AG04450 (cell line): Measurements from ENCODE around the gene ALDH7A1. TPM values are rescaled to one million over a fixed set of nuclear protein-coding genes. Genes with fewer than 3 reads are reported as not detected.
"Not testable (repeated sequence)": the region's sequence is repeated elsewhere in the genome, so short reads cannot be mapped to it uniquely, and the experiment has no call there.

ENCODE experiments used
- CTCF ChIA-PET: fragments of 300-600, 350-600 bp; formaldehyde crosslinking; extraction: SDS; loops from one replicate; lab custom pipeline; 2022; ENCODE audit warnings: antibody characterized with exemption, inconsistent platforms; lab: Charles Lee
- POLR2A ChIA-PET: fragments of 350-600 bp; formaldehyde crosslinking; extraction: SDS; loops from one replicate; lab custom pipeline; 2021; ENCODE audit warnings: antibody characterized with exemption, inconsistent platforms; lab: Yijun Ruan, JAX
- DNase-seq: peaks from one replicate; pipeline ENCODE4 v3.0.0-alpha.2; 2011; ENCODE audit warnings: low read depth, low spot score
- H3K27ac ChIP-seq: one replicate; pipeline ENCODE4 v1.5.1; 2012; ENCODE audit warnings: low read depth, low read length, control low read depth
- H3K27me3 ChIP-seq: one replicate; pipeline ENCODE4 v1.6.0; 2012; ENCODE audit warnings: low read length; ENCODE audit not compliant: control insufficient read depth, insufficient read depth
- H3K4me3 ChIP-seq: 2 replicates; pipeline ENCODE4 v1.5.1; 2011; ENCODE audit warnings: mild to moderate bottlenecking, low read depth, low read length, control low read depth
- H3K9me3 ChIP-seq: 2 replicates; pipeline ENCODE4 v1.5.1; 2012; ENCODE audit warnings: low read length; ENCODE audit not compliant: control insufficient read depth, insufficient read depth
- polyA plus RNA-seq: library from polyadenylated mRNA; depleted of rRNA; stranded (reverse); fragments of >200 nt; gene quantifications from 2 replicates; pipeline ENCODE4 v1.2.3, GENCODE V29; 2011
- TF ChIP-seq, protein P1 (sequence below): IDR thresholded peaks from 2 replicates; pipeline ENCODE4 v1.5.1; 2011; ENCODE audit warnings: low read depth, low read length, control low read depth, inconsistent platforms

The ALDH7A1 gene
- polyA plus RNA-seq, 1 experiment = 97.2 TPM

DNA sequence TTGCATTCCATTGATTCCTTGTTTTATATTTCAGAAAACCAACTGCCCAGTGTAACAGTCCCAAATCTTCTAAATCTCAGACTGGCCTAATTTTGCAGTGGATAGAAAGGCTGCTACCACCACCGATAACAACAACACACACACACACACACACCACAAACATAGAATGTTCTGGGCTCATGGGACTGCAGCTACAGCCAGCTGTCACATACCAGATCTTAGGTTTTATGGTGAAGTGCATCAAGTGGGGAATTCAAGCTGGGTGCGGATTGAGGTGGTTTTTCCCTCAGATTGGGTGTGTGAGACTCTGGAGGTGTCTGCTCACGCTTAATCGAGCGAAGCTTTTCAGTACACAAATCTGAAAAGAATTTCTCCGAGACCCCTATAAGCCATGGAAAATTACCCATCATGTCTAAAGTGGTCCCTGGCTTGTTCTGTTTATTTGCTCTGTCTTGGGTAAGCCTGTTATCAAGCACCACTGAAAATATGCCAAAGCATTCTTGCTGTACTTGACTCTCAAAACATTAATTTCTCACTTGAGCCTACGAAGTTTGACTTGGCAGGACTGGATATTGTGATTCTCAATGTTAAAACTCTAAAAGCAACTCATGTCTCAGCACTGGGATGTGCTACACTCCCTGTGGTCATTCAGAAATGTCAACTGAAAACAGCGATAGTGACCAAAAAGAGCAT lies 71.1 kb downstream of the ALDH7A1 start:
- TF ChIP-seq, protein P1, sequence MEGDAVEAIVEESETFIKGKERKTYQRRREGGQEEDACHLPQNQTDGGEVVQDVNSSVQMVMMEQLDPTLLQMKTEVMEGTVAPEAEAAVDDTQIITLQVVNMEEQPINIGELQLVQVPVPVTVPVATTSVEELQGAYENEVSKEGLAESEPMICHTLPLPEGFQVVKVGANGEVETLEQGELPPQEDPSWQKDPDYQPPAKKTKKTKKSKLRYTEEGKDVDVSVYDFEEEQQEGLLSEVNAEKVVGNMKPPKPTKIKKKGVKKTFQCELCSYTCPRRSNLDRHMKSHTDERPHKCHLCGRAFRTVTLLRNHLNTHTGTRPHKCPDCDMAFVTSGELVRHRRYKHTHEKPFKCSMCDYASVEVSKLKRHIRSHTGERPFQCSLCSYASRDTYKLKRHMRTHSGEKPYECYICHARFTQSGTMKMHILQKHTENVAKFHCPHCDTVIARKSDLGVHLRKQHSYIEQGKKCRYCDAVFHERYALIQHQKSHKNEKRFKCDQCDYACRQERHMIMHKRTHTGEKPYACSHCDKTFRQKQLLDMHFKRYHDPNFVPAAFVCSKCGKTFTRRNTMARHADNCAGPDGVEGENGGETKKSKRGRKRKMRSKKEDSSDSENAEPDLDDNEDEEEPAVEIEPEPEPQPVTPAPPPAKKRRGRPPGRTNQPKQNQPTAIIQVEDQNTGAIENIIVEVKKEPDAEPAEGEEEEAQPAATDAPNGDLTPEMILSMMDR = no peak
- ChIA-PET CTCF (no interaction called here), POLR2A (no interaction called here)

DNA sequence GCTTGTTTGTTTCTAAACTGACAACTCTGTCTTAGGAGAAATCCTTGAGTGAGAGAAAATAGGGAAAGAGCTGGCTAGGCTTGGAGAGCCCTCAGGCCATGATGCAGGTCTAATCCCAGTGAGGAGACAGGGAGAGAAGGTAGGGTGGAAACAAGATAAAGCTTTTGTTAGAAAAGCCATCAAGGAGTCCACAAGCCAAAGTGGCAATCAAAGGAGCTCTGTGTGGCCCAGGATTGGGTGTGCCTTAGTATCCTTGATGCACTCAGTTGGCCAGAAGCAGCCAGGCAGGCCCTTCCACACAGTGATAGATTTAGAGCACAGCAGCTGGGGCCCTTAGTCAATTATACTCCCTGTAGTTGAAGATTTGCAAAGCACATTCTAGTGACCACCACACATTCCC lies 73.9 kb downstream of the ALDH7A1 start:
- TF ChIP-seq, protein P1 = no peak
- H3K9me3 ChIP-seq = no peaks in the 10 kb centered on the region
- POLR2A ChIA-PET = no interaction called here
- no peak for DNase-seq
- H3K27me3 ChIP-seq = no peaks in the 10 kb centered on the region
- H3K4me3 ChIP-seq = no peak overlapping the region
- H3K27ac ChIP-seq = no peak overlapping the region
- CTCF ChIA-PET = interaction anchor here (1.3 to 1.6 kb wide), 5 partner anchors 11 to 182 kb away, joined by 3 to 7 read pairs (median 5); no protein-coding TSS in a partner anchor

More for the DNA sequence above, 71.1 kb downstream of the ALDH7A1 start:
- DNase-seq = no peak
- no peak overlapping the region for H3K4me3 ChIP-seq
- no peaks in the 10 kb centered on the region for H3K27me3 ChIP-seq
- no peak overlapping the region for H3K27ac ChIP-seq
- no peaks in the 10 kb centered on the region for H3K9me3 ChIP-seq

DNA sequence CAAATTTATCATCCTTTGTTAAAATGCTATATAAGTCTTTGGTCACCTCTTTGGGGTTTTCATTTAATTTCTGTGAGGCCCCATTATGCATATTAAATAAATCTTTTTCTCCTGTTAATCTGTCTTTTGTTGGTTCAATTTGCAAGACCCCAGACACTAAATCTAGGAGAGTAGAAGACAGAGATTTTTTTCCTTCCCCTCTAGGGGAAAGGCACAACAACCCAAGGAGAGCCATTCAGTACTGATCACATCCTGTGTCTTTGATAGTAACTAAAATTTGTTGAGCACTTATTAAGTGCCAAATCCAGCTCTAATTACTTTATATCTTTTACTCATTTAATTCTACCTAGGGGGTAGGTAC lies 74.4 kb downstream of the ALDH7A1 start:
- no peaks in the 10 kb centered on the region for H3K27me3 ChIP-seq
- H3K4me3 ChIP-seq = no peak overlapping the region
- ChIA-PET CTCF (interaction anchor here (1.1 to 2.3 kb wide), 7 partner anchors 11 to 181 kb away, joined by 3 to 9 read pairs (median 5); no protein-coding TSS in a partner anchor), POLR2A (interaction anchor here (0.6 kb wide), 2 partner anchors 26 to 219 kb away, joined by 4 to 6 read pairs; no protein-coding TSS in a partner anchor)
- no peak overlapping the region for H3K27ac ChIP-seq
- no peaks in the 10 kb centered on the region for H3K9me3 ChIP-seq
- TF ChIP-seq, protein P1 = no peak
- DNase-seq = no peak

DNA sequence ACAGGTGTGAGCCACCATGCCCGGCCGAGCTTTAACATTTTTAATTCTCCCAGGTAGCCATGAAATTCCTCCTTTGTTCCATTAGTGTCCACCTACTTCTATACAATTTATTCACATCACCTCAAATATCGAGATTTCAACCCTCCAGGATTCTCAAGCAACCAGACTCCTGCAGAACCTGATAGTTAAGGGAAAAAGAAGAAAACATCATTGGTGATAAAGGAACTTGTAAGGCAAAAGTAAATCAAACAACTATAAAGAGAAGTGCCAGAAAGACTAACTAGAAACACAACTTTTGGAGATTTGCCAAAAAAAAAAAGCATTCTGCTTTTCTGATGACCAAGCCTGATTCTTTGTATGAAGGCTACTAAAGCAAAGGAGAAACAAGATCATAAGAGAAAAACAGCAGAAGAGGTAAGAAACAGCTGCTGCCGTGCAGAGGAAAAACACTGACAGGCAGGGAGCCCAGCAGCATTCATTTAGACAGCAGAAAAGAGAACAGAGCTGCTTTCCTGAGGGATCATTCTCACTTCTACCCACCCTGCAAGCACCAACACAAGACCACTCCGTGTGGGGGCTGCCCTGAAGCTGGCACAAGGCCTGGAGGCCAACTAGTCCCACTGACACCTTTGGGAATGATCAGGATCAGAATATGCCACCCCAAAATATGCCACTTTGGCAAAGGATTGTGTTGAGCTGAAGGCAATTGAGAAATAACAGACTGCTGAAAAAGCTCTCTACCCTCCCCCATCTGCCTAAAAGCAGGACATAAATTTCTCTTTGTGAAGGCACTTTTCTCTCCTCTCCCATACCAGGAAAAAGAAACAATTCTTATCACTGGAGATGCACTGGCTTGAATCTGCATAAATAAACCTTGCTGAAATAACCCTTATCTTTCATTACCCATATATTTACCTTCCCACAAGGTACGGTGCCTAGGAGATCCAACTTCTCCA lies 75.1 kb downstream of the ALDH7A1 start:
- Histone ChIP-seq H3K27ac (peak overlapping the region; percentile 39), H3K9me3 (no peaks in the 10 kb centered on the region), H3K4me3 (no peak overlapping the region), H3K27me3 (no peaks in the 10 kb centered on the region)
- POLR2A ChIA-PET = interaction anchor here (0.6 kb wide), 2 partner anchors 27 to 219 kb away, joined by 4 to 6 read pairs; no protein-coding TSS in a partner anchor
- DNase-seq = no peak
- TF ChIP-seq, protein P1 = no peak
- CTCF ChIA-PET = interaction anchor here (1.1 to 2.3 kb wide), 5 partner anchors 17 to 181 kb away, joined by 3 to 9 read pairs (median 5); no protein-coding TSS in a partner anchor

DNA sequence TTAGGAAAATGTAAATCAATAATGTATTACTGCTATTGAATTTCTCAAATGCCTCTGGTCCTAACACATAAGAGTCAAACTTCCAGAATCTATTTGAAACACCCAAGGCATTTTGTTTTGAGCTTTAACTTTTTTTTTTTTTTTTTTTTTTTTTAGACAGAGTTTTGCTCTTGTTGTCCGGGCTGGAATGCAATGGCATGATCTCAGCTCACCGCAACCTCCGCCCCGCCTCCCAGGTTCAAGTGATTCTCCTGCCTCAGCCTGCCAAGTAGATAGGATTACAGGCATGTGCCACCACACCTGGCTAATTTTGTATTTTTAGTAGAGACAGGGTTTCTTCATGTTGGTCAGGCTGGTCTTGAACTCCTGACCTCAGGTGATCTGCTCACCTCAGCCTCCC lies 75.8 kb downstream of the ALDH7A1 start:
- H3K27me3 ChIP-seq, H3K27ac ChIP-seq, H3K4me3 ChIP-seq, H3K9me3 ChIP-seq, DNase-seq: not testable (repeated sequence)
- CTCF ChIA-PET = interaction anchor here (2.3 kb wide), 1 partner anchor 19 kb away, joined by 9 read pairs; no protein-coding TSS in a partner anchor
- POLR2A ChIA-PET = interaction anchor here (0.6 kb wide), 1 partner anchor 27 kb away, joined by 5 read pairs; no protein-coding TSS in a partner anchor
